ENCODE data around the gene ZNF860.
A peak's percentile ranks its signal among the peaks of the same experiment; 100 is the strongest.
"Not testable (repeated sequence)": the region's sequence is repeated elsewhere in the genome, so short reads cannot be mapped to it uniquely, and the experiment has no call there.

The ZNF860 gene

GRCh38 chr3:32000877-32001276 is 19.3 kb downstream of the ZNF860 start:
- no peak for FAIRE-seq

- FAIRE-seq: no peak
Measured at GRCh38 chr3:32002561-32003368, 21.2 kb downstream of the ZNF860 start.

- no peak for FAIRE-seq
Measured at GRCh38 chr3:32003380-32003779, 21.8 kb downstream of the ZNF860 start.

GRCh38 chr3:32004113-32004765 is 22.7 kb downstream of the ZNF860 start:
- FAIRE-seq: no peak

GRCh38 chr3:32009101-32009500 is 27.6 kb downstream of the ZNF860 start:
- FAIRE-seq: no peak

- no peak for FAIRE-seq
Measured at GRCh38 chr3:32009957-32010356, 28.4 kb downstream of the ZNF860 start.

GRCh38 chr3:32010699-32011098 is 29.1 kb downstream of the ZNF860 start:
- FAIRE-seq: not testable (repeated sequence)

GRCh38 chr3:32015638-32016037 is 34.1 kb downstream of the ZNF860 start:
- FAIRE-seq: not testable (repeated sequence)

GRCh38 chr3:32017286-32017685 is 35.7 kb downstream of the ZNF860 start:
- FAIRE-seq: no peak

GRCh38 chr3:32018757-32019564 is 37.4 kb downstream of the ZNF860 start:
- peak; percentile 96 for FAIRE-seq

- FAIRE-seq: no peak
Measured at GRCh38 chr3:32021155-32021554, 39.6 kb downstream of the ZNF860 start.

GRCh38 chr3:32021748-32022147 is 40.2 kb downstream of the ZNF860 start:
- no peak for FAIRE-seq

GRCh38 chr3:32022947-32023346 is 41.4 kb downstream of the ZNF860 start:
- FAIRE-seq: no peak

- no peak for FAIRE-seq
Measured at GRCh38 chr3:32026593-32026992, 45.0 kb downstream of the ZNF860 start.

- no peak for FAIRE-seq
Measured at GRCh38 chr3:32037932-32038267, 56.4 kb downstream of the ZNF860 start.

GRCh38 chr3:32041316-32041715 is 59.8 kb downstream of the ZNF860 start:
- FAIRE-seq: no peak

Data from A204.1 (cell line).